Type B pancreatic cell (in vitro differentiated cells): ENCODE results near the gene TST. TPM values are rescaled to one million over a fixed set of nuclear protein-coding genes. Genes with fewer than 3 reads are reported as not detected.

Experiments used
- DNase-seq: peaks from one replicate; pipeline ENCODE4 v3.0.0; 2021; ENCODE audit warnings: mixed read lengths; ENCODE audit not compliant: unreplicated experiment; ENCODE audit errors: extremely low spot score
- H3K27ac Mint-ChIP-seq: 2 replicates; pipeline ENCODE4 v1.8.0; 2021; ENCODE audit warnings: mild to moderate bottlenecking, mixed read lengths
- H3K27me3 Mint-ChIP-seq: 2 replicates; pipeline ENCODE4 v1.8.0; 2021; ENCODE audit warnings: mixed read lengths
- H3K36me3 Mint-ChIP-seq: 2 replicates; pipeline ENCODE4 v1.8.0; 2021; ENCODE audit warnings: mixed read lengths
- H3K4me1 Mint-ChIP-seq: one replicate; pipeline ENCODE4 v1.8.0; 2021; ENCODE audit warnings: mixed read lengths; ENCODE audit not compliant: unreplicated experiment
- H3K4me3 Mint-ChIP-seq: 2 replicates; pipeline ENCODE4 v1.8.0; 2021; ENCODE audit warnings: mild to moderate bottlenecking, mixed read lengths
- H3K9me3 Mint-ChIP-seq: 2 replicates; pipeline ENCODE4 v1.8.0; 2021; ENCODE audit warnings: mixed read lengths
- total RNA-seq: library from RNA; stranded (reverse); gene quantifications from 2 replicates; pipeline ENCODE4 v1.2.1, GENCODE V29; 2021; ENCODE audit warnings: low replicate concordance
- TF ChIP-seq, protein P1 (sequence below): fragments of 200-600 bp; sonication (generic); conservative IDR thresholded peaks from 2 replicates; pipeline ENCODE4 v1.5.0; 2021; ENCODE audit warnings: antibody characterized with exemption, mild to moderate bottlenecking

TST gene
- total RNA-seq, 1 donor from 2014 or later, result 34.0 TPM

DNA sequence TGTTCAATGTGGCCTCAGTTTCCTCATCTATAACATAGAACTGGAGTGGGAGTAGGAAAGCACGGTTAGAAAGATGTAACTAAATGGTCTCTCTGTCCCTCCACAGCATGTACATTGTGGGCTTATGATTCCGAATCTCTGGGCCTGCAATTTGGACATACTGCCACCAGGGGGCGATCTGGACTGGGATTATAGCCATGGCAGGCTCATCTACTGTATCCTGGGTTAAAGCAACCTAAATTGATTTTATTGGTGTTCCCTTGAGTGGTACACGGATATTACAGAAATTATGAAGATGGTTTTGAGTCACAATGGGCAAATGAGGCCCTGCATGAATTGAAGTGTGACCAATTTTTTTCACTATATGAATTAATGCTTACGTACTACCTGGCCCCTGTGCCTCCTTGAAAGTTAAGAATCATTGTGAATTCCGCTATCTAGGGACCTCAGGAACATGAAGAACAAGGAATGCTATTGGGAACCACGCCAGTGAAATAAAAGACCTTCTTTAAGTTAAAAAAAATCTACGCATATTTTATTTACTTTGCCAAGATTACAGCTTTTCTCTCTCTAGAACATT, 32.9 kb downstream of the TST start:
- H3K36me3 Mint-ChIP-seq, result no peaks in the 10 kb centered on the region
- H3K27ac Mint-ChIP-seq, result no peak overlapping the region
- peaks cover 13% of the 10 kb centered on the region for H3K9me3 Mint-ChIP-seq
- no peaks in the 10 kb centered on the region for H3K4me1 Mint-ChIP-seq
- no peak overlapping the region for H3K4me3 Mint-ChIP-seq
- TF ChIP-seq, protein P1, sequence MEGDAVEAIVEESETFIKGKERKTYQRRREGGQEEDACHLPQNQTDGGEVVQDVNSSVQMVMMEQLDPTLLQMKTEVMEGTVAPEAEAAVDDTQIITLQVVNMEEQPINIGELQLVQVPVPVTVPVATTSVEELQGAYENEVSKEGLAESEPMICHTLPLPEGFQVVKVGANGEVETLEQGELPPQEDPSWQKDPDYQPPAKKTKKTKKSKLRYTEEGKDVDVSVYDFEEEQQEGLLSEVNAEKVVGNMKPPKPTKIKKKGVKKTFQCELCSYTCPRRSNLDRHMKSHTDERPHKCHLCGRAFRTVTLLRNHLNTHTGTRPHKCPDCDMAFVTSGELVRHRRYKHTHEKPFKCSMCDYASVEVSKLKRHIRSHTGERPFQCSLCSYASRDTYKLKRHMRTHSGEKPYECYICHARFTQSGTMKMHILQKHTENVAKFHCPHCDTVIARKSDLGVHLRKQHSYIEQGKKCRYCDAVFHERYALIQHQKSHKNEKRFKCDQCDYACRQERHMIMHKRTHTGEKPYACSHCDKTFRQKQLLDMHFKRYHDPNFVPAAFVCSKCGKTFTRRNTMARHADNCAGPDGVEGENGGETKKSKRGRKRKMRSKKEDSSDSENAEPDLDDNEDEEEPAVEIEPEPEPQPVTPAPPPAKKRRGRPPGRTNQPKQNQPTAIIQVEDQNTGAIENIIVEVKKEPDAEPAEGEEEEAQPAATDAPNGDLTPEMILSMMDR, result peak; percentile 78
- DNase-seq, result no peak
- H3K27me3 Mint-ChIP-seq, result peaks cover 69% of the 10 kb centered on the region

DNA sequence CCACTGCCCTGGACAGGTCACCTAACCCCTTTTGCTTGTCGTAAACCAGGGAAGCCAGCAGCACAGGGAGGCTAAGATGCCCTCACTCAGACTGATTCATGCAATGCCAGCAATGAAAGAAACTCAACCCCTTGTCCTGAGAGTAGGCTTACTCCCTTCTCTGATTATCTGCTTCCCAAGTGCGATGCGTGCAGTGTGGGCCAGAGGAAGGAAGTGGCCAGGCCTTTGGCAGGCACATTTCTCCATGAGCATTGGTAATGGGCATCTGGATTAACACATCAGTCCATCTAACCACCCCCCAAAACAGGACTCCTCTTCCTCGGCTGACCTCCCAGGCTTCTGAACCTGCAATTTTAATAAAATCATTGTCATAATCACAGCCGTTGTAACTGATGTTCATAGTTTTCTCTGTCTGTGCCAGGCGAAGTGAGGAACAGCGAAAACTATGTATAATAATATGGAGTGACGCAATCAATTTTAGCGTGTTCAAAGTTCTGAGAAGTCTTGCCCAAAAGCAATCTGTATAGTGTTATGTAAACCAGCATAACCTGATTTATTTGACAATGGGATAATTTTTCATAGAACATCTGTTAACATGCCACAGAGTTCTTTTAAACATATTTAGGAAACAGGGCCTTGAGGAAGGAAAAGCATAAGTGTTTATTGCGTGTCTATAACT, 33.9 kb downstream of the TST start:
- TF ChIP-seq, protein P1, result no peak
- Mint-ChIP-seq H3K36me3 (no peaks in the 10 kb centered on the region), H3K27ac (no peak overlapping the region), H3K4me3 (no peak overlapping the region), H3K27me3 (peaks cover 64% of the 10 kb centered on the region), H3K9me3 (peaks cover 13% of the 10 kb centered on the region), H3K4me1 (no peaks in the 10 kb centered on the region)
- DNase-seq, result no peak

DNA sequence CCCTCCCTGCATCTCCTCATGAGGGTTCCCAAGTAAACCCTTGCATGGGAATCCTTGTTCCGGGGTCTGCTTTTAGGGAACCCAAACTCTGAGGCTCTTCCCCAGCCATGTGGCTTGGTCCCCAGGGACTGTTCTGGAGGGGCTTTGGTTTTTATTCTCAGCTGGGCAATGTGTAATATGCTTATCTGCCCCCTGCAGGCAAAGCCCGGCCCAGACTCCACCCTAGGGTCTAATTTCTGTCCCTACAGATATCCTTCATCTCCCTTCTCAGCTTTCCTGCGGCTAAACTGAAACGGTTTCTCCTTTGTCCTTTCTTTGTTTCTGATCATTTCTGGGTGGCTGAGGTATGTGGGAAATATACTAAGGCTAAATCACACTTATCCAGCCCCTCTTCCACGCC, 37.1 kb downstream of the TST start:
- Mint-ChIP-seq H3K4me1 (peaks cover 5% of the 10 kb centered on the region), H3K27me3 (peaks cover 43% of the 10 kb centered on the region), H3K9me3 (peaks cover 13% of the 10 kb centered on the region), H3K36me3 (no peaks in the 10 kb centered on the region), H3K4me3 (no peak overlapping the region), H3K27ac (no peak overlapping the region)
- DNase-seq, result no peak
- TF ChIP-seq, protein P1, result no peak

DNA sequence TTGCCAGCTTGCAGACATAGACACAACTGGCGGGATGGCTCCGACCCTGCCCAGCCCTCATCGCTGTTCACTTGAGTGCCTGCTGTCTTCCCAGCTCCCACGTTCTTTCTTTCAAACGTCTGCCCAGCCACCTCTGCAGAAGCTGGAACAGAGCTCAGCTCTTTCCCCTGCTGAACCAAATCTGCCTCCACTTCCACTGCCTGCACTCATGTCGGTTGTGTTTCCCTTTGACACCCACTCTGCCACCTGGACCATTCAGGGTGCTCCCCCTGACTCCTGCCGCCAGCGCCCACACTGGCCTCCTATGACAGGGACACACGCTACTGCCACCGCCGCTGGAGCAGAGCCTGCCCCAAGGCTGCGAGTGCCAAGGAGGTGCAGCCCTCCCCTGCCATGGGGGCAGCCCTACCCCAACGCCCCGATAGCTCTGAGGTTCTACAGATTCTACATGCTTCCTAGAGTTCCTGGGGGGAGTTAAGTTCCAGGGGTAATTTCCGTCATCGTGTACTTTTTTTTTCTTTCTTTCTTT, 37.9 kb downstream of the TST start:
- Mint-ChIP-seq H3K4me3 (no peak overlapping the region), H3K4me1 (peaks cover 5% of the 10 kb centered on the region), H3K27ac (no peak overlapping the region), H3K9me3 (peaks cover 11% of the 10 kb centered on the region), H3K36me3 (no peaks in the 10 kb centered on the region), H3K27me3 (peaks cover 41% of the 10 kb centered on the region)
- TF ChIP-seq, protein P1, result no peak
- no peak for DNase-seq

DNA sequence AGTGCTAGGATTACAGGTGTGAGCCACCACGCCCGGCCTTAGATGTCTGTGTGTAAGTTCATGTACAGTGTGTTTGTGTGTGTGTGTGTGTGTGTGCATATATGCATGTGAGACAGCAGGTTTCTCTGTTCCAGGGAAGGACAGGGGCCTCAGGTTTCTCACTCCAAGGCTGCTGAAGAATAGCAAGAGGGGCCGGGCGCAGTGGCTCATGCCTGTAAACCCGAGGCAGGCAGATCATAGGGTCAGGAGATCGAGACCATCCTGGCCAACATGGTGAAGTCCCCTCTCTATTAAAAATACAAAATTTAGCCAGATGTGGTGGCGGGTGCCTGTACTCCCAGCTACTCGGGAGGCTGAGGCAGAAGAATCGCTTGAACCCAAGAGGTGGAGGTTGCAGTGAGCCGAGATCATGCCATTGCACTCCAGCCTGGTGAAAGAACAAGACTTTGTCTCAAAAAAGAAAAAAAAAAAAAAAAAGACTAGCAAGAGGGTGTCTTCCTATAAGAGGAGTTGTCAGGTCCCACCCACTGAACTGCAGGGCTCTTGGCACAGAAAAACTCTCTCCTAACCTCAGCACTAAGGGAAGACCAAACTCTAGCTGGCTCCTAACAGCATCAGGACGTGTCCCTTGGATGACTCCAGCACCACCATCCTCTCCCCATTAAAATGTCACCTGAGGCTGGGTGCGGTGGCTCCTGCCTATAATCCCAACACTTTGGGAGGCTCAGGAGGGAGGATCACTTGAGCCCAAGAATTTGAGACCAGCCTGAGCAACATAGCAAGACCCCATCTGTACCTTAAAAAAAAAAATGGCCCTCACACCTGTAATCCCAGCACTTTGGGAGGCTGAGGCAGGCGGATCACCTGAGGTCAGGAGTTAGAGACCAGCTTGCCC, 40.0 kb downstream of the TST start:
- Mint-ChIP-seq H3K4me3 (no peak overlapping the region), H3K36me3 (no peaks in the 10 kb centered on the region), H3K27ac (no peak overlapping the region), H3K9me3 (no peaks in the 10 kb centered on the region), H3K27me3 (peaks cover 29% of the 10 kb centered on the region), H3K4me1 (peaks cover 5% of the 10 kb centered on the region)
- TF ChIP-seq, protein P1, result no peak
- no peak for DNase-seq
